ENCODE measurements around the gene CCL2. TPM values are rescaled to one million over a fixed set of nuclear protein-coding genes. Genes with fewer than 3 reads are reported as not detected.

The CCL2 gene
- total and polyA plus RNA-seq, 2 donors from 2014 or later: 49.9 to 53.5 TPM

DNA sequence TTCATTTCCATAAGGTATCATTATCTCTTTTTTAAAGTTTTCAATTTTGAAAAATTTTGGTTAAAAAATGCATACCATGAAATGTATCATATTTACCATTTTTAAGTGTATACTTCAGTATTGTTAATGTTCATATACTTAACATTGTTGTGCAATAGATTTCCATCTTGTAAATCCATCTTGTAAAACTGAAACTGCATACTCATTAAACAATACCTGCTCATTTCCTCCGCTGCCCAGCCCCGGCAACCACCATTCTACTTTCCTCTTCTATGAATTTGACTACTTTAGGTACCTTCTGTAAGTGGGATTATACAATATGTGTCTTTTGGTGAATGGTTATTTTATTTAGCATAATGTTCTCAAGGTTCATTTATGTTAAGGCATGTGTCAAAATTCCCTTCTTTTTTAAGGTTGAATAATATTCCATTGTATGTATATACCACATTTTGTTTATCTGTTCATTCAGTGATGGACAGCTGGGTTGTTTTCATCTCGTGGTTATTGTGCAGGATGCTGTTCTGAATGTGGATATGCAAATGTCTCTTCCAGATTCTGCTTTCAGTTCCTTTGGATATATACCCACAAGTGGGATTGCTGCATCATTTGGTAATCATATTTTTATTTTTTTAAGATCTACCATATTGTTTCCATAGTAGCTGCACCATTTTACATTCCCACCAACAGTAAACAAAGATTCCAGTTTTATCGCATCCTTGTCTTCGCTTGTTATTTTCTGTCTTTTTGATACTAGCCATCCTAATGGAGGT is 6.7 kb downstream of the CCL2 start:
- Histone ChIP-seq H3K27me3 (ENCODE audit: control insufficient read depth, insufficient read depth, low read length) (no peaks in the 10 kb centered on the region), H3K4me1 (ENCODE audit: control insufficient read depth in 2 of 3, insufficient read depth in 2 of 3, low read depth in 1 of 3, low read length in 3 of 3) (no peaks in the 10 kb centered on the region), H3K9ac (ENCODE audit: low read length in 3 of 3) (no peak overlapping the region), H3K36me3 (ENCODE audit: control insufficient read depth in 2 of 3, insufficient read depth in 3 of 3, low read length in 3 of 3) (no peaks in the 10 kb centered on the region), H3K27ac (ENCODE audit: low read depth in 2 of 2, low read length in 2 of 2) (no peak overlapping the region), H3K9me3 (ENCODE audit: control insufficient read depth in 2 of 3, insufficient read depth in 1 of 3, low read length in 3 of 3) (no peaks in the 10 kb centered on the region), H3K4me3 (ENCODE audit: low read length in 3 of 3) (no peak overlapping the region)
- DNase-seq (no peak), FAIRE-seq (no peak)
- intact Hi-C loops (cut with DNase I): no loop called here
- TF ChIP-seq, protein P1, sequence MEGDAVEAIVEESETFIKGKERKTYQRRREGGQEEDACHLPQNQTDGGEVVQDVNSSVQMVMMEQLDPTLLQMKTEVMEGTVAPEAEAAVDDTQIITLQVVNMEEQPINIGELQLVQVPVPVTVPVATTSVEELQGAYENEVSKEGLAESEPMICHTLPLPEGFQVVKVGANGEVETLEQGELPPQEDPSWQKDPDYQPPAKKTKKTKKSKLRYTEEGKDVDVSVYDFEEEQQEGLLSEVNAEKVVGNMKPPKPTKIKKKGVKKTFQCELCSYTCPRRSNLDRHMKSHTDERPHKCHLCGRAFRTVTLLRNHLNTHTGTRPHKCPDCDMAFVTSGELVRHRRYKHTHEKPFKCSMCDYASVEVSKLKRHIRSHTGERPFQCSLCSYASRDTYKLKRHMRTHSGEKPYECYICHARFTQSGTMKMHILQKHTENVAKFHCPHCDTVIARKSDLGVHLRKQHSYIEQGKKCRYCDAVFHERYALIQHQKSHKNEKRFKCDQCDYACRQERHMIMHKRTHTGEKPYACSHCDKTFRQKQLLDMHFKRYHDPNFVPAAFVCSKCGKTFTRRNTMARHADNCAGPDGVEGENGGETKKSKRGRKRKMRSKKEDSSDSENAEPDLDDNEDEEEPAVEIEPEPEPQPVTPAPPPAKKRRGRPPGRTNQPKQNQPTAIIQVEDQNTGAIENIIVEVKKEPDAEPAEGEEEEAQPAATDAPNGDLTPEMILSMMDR (IDR thresholded peaks at IDR 0.05; ENCODE audit: borderline replicate concordance, extremely low read depth, insufficient read depth): no peak

DNA sequence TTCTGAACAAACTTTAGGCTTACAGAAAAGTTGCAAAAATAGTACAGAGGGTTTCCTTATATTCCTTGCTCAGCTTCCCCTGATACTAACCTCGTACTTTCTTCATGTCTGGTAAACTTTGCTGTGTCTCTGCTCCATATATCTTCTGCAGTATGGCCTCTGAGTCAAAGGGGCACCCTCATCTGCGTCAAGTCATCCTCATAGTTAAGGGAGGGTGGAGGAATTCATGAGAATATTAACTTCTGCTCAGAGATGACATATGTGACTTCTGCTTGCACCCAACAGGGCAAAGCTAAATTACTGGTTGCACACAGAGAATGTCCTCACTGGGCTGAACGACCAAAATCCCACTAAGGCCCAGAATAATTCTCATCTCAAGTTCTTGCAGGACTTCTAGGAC is 10.6 kb downstream of the CCL2 start:
- Histone ChIP-seq H3K27me3 (ENCODE audit: control insufficient read depth, insufficient read depth, low read length) (no peaks in the 10 kb centered on the region), H3K4me1 (ENCODE audit: control insufficient read depth in 2 of 3, insufficient read depth in 2 of 3, low read depth in 1 of 3, low read length in 3 of 3) (no peaks in the 10 kb centered on the region), H3K4me3 (ENCODE audit: low read length in 3 of 3) (no peak overlapping the region), H3K9me3 (ENCODE audit: control insufficient read depth in 2 of 3, insufficient read depth in 1 of 3, low read length in 3 of 3) (no peaks in the 10 kb centered on the region), H3K9ac (ENCODE audit: low read length in 3 of 3) (no peak overlapping the region), H3K36me3 (ENCODE audit: control insufficient read depth in 2 of 3, insufficient read depth in 3 of 3, low read length in 3 of 3) (no peaks in the 10 kb centered on the region), H3K27ac (ENCODE audit: low read depth in 2 of 2, low read length in 2 of 2) (no peak overlapping the region)
- FAIRE-seq (no peak), DNase-seq (no peak)
- intact Hi-C loops (cut with DNase I): no loop called here
- TF ChIP-seq, protein P1 (IDR thresholded peaks at IDR 0.05; ENCODE audit: borderline replicate concordance, extremely low read depth, insufficient read depth): no peak

DNA sequence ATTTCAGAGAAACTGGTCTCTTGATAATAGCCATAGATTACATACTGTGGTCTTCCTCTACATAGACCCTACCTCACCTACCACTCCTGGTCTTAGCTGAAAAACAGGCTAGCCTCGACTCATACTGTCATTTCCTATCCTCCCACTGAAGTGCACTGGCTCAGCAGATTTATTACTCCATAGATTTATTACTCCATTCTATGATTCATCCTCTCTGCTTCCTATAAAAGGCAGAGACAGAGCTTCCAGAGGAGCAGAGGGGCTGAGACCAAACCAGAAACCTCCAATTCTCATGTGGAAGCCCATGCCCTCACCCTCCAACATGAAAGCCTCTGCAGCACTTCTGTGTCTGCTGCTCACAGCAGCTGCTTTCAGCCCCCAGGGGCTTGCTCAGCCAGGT is 14.9 kb downstream of the CCL2 start, which contains the start of gene CCL7:
CCL7 (plus strand) TSS at position 253 of the 400 bp plus-strand sequence; CDS start at position 323, 70 bp downstream.
- Histone ChIP-seq H3K27ac (ENCODE audit: low read depth in 2 of 2, low read length in 2 of 2) (no peak within 1 kb of the TSS), H3K36me3 (ENCODE audit: control insufficient read depth in 2 of 3, insufficient read depth in 3 of 3, low read length in 3 of 3) (no peaks in the 10 kb centered on the region), H3K4me1 (ENCODE audit: control insufficient read depth in 2 of 3, insufficient read depth in 2 of 3, low read depth in 1 of 3, low read length in 3 of 3) (no peaks in the 10 kb centered on the region), H3K9me3 (ENCODE audit: control insufficient read depth in 2 of 3, insufficient read depth in 1 of 3, low read length in 3 of 3) (no peaks in the 10 kb centered on the region), H3K9ac (ENCODE audit: low read length in 3 of 3) (no peak within 1 kb of the TSS), H3K4me3 (ENCODE audit: low read length in 3 of 3) (no peak within 1 kb of the TSS), H3K27me3 (ENCODE audit: control insufficient read depth, insufficient read depth, low read length) (no peaks in the 10 kb centered on the region)
- FAIRE-seq (no peak), DNase-seq (no peak)
- intact Hi-C loops (cut with DNase I): no loop called here
- TF ChIP-seq, protein P1 (IDR thresholded peaks at IDR 0.05; ENCODE audit: borderline replicate concordance, extremely low read depth, insufficient read depth): no peak
